GF-D8 (cell line): ENCODE results near the gene USF3.

Experiments
- DNase-seq: peaks from one replicate; lab custom pipeline; 2025; lab: John Stamatoyannopoulos, UW

Gene USF3

DNA sequence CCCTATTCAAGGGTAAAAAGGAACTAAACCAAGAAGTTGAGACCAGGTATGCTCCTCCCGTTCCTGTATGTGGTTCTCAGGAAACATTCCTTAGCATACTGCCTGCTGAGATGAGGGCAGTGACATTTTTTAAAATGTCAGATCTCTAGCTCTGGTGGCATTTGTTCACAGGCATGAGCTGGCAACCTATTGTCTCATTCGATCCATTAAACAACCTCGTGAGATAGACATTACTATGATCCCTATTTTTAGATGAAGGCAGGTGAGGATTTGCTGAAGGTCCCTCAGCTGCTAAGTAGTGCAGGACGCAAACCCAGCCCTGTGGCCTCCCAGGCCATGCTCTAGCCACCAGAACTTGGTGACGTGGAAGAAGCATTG lies 89.2 kb downstream of the USF3 start:
- DNase-seq = no peak

DNA sequence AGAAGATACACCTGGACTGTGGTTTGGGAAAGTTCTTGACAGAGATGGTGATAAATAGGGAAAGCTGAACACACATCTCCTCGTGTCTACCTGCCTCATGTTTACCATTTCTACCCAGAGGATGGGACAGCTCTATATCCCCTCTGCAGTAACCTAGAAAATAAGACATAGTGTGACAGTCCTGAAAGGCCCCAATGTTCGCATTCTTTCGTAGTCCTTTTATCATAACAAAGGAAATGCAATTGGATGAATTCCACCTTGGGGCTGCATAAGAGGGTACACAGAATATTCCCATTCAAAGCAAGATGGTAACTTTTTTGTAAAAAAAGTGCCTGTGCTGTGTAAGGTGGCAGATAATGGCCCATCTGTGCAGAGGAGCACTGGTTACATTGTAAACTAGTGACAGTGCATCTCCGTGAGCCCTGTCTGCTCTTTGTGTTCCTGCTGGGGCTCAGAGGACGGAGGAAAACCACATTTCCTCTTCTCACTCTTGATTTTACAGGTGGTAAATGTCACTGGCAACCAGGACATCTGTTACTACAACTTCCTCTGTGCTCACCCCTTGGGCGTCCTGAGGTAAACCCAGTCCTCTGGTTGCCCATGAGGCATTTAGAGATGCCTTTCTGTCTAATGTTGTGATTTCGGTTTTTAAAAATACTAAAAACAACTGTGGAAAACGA lies 89.8 kb downstream of the USF3 start:
- peak; percentile 55 for DNase-seq

DNA sequence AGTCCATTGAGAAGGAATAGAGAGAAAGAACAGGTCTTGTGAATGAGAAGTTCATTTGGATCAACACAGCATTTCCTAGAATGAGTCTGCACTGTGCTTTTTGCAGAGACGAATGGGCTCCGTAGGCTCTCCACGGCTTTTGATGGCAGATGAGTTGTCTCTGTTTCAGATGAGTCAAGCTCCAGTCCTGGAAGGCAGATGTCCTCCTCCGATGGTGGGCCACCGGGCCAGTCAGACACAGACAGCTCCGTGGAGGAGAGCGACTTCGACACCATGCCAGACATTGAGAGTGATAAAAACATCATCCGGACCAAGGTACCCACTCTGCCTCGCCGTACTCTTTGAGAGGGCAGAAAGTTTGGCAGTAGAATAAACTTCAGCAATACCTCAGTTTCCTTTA lies 93.6 kb downstream of the USF3 start:
- no peak for DNase-seq

DNA sequence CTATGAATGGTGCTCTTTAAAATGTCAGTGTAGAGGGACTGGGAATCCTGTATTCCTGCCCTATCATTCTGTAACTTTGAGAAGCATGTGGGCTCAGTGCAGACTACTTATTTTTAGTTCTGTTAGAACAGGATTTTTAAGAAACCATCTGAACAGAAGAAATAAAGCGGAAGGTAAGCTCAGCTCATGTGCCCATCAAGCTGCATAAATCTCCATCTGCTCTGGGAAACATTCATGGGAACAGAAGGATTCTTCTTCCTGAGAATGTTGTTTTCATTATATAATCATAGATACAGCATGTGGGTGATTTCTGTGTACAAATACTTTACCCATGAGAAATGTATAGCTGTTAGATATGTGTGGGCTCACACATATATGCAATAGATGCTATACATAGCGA lies 94.2 kb downstream of the USF3 start:
- DNase-seq = no peak

DNA sequence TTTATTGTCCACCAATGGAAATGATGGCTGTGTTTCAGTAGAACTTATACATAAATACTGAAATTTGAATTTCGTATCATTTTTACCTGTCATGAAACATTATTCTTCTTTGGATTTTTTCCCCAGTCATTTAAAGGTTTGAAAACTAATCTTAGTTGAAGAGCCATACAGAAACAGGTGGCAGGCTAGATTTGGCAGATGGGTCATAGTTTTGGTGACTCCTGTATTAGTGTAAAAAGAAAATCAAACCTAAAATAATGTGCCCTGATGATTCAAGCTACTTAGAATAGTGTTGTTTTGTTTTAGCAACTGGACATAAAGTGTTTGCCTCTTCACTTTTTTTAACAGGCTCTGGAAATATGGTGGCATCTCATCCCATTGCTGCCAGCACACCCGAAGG lies 95.2 kb downstream of the USF3 start:
- DNase-seq = no peak

DNA sequence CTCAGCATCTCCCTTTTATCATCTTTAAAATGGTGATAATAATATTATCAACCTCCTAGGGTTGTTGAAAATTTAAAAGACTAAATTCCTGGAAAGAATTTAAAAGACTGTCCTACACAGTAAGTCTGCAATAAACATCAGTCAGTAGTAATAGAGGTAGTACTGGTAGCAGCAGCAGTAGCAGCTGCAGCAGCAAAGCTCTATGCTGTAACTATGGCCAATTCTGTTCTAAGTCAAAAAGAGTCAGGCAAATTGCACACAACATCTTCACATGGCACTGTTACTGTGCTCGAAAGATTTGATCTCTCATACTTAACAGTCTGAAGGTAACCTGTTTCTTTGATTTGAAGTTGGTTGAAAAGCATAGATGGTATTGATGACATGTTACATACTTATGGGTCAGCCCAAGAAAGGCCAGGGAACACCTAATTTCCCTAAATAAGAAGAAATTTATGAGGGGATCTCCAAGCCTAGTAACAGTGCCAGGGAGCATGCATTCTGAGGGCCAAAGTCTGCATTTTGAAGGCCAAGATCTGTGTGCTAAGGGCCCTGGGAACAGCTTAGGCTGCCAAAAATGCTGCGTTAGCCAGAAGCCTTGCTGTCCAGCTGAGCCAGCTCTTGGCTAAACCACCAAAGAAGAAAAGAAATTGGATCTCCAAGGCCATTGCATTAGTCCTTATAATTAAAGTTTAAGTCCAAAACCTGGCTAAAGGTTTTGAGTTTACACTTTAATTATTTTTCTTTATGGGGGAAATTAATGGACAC lies 95.8 kb downstream of the USF3 start:
- no peak for DNase-seq
